ENCODE results near the gene LAX1.
"Not testable (repeated sequence)": the region's sequence is repeated elsewhere in the genome, so short reads cannot be mapped to it uniquely, and the experiment has no call there.

Gene LAX1

GRCh38 chr1:203765029-203765837, at the start of gene LAX1:
LAX1 (plus strand) TSS chr1:203765183; CDS start chr1:203765566, 383 bp downstream.
- peak; percentile 75 for DNase-seq

DNA sequence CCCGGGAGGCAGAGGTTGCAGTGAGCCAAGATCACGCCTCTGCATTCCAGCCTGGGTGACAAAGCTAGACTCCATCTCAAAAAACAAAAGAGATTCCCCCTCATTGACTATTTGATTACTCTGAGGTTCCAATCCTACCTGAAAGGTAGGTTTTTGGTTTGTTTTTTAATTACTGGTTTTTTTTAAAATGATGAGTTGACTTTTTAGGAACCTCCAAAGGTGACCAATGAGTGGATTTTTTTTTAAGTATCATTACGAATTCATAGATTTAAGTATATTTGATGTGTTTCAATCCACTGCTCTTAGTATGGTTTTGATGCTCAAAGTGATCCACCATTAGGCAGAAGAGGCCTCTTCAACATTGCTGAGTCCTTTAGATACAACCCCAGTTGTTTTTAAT, 47.9 kb upstream of the LAX1 start:
- DNase-seq = no peak

- DNase-seq = no peak
Observed at GRCh38 chr1:203720242-203720641, 44.7 kb upstream of the LAX1 start.

- no peak for DNase-seq
Observed at GRCh38 chr1:203722909-203723308, 42.1 kb upstream of the LAX1 start.

DNA sequence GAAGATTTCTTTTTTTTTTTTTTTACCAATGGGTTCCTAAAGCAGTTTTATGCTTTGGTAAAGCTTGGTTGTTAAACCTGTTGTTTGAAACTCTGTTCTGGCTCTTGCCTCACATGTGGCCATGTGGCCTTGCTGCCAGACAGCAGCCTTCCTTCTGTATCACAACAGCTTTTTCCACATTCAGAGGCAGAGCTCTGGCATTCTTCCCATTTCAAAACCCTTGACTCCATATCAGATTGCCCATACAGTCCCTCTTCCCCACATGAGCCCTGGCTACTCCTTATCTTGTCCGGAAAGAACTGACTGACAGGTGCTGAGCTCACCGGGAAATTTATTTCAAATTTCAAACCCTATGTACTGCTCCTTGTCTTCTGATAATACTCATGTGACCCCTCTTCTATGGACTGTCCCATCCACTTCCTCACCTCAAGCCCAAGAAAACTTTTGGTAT, 38.5 kb upstream of the LAX1 start:
- DNase-seq = no peak

GRCh38 chr1:203733009-203733863, 31.7 kb upstream of the LAX1 start:
- DNase-seq = no peak

DNA sequence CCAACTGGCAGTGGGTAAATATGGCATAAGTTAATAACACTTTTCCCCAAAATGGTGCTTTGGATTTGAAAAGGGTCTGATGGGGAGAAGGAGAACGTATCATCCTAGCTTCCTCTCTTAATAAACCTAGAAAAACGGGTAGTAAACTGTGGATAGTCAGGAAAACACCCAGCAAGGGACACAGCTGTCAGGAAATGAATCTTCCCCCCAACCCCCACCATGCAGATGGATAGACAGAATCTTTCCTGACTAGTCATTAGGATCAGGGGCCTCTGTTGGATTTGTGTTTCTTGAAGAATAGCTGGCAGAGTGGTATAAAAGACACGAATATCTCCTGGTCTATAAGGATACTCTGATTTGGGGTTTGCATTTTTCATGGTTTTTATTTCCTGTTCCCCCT, 22.5 kb upstream of the LAX1 start:
- DNase-seq = no peak

- no peak for DNase-seq
Observed at GRCh38 chr1:203743091-203743571, 21.9 kb upstream of the LAX1 start.

GRCh38 chr1:203744075-203744972, 20.7 kb upstream of the LAX1 start:
- peak; percentile 13 for DNase-seq

GRCh38 chr1:203746281-203746680, 18.7 kb upstream of the LAX1 start:
- DNase-seq = no peak

GRCh38 chr1:203751051-203751450, 13.9 kb upstream of the LAX1 start:
- no peak for DNase-seq

DNA sequence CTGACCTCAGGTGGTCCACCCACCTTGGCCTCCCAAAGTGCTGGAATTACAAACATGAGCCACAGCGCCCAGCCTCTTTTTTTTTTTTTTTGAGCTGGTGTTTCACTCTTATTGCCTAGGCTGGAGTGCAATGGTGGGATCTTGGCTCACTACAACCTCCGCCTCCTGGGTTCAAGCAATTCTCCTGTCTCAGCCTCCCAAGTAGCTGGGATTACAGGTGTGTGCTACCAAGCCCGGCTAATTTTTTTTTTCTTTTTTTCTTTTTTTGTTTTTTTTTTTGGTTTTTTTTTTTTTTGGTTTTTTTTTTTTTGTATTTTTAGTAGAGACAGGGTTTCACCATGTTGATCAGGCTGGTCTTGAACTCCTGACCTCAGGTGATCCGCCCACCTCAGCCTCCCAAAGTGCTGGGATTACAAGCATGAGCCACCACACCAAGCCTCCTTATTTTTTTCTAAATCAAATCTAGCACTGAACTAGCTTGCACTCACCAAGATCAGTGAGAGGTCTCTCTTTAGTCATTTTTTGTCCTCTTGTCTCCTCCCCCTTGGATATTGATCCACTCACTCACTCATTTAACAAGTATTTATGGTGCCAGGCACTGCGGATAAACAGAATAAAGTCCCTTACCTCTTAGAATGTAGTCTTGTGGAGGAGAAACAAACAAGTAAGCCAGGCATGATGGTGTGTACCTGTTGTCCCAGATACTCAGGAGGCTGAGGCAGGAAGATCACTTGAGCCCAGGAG, 13.2 kb upstream of the LAX1 start:
- not testable (repeated sequence) for DNase-seq

DNA sequence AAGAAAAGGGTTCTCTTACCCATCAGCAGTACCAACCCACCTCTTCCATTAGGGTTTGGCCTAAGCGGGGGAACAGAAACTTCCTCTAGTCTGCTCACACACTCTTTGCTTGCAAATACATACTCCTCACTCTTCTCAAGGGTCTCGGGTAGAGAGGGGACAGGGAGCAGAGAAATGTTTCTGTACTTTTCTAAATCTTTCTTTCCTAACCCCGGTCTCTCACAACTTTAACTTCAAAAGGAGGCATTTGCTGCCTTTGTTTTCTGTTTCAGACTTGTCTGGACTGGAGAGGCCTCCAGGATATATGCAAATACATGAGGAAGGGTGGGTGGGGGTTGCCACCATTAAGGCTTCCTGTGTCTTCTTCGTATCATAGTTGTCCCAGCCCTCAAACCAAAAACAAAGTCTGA, 10.5 kb upstream of the LAX1 start:
- DNase-seq = peak; percentile 27

DNA sequence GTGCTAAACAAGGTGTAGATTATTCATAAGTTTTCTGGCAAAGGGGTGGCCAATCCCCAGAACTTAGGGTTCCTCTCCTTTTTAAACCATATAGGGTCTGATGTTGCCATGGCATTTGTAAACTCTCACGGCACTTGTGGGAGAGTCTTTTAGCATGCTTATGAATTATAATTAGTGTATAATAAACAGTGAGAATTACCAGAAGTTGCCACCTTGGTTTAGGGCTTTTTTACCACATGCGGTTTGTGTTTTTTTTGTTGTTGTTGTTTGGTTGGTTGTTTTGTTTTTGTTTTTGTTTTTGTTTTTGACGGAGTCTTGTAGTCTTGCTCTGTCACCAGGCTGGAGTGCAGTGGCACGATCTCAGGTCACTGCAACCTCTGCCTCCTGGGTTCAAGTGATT, 8.9 kb upstream of the LAX1 start:
- DNase-seq = no peak

DNA sequence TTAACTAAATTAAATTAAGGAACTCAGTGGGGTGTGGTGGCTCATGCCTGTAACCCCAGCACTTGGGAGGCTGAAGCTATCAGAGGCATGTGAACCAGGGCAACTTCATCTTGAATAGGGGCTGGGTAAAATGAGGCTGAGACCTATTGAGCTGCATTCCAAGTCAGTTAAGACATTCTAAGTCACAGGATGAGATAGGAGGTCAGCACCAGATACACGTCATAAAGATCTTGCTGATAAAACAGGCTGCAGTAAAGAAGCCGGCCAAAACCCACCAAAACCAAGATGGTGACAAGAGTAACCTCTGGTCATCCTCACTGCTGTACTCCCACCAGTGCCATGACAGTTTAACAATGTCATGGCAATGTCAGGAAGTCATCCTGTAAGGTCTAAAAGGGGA, 6.2 kb upstream of the LAX1 start:
- not testable (repeated sequence) for DNase-seq

- DNase-seq = no peak
Observed at GRCh38 chr1:203760506-203760905, 4.5 kb upstream of the LAX1 start.

GRCh38 chr1:203761958-203762357, 3.0 kb upstream of the LAX1 start:
- DNase-seq = not testable (repeated sequence)

GRCh38 chr1:203763505-203763904, 1.5 kb upstream of the LAX1 start:
- no peak for DNase-seq

- no peak for DNase-seq
Observed at GRCh38 chr1:203764105-203765028, 616 bp upstream of the LAX1 start.

GRCh38 chr1:203768256-203768655, 3.3 kb downstream of the LAX1 start:
- DNase-seq = no peak

All from activated naive CD4-positive, alpha-beta T cell treated with anti-CD3 and anti-CD28 coated beads, Interleukin-2, amount 50 U/mL, for 16 hours (primary cell).